ENCODE data around the gene SLC33A1. TPM values are rescaled to one million over a fixed set of nuclear protein-coding genes. Genes with fewer than 3 reads are reported as not detected.

SLC33A1 gene
- total and polyA plus RNA-seq, 10 of the 15 experiments (the other 5 are each of a cell fraction or from before 2014, with no cell fraction given), result 6.4 to 25.2 (median 19.8) TPM

- H3K4me3 ChIP-seq, result peak within 1 kb of the TSS; percentile 85
- peak within 1 kb of the TSS; percentile 96 for H2AFZ ChIP-seq (ENCODE audit: control insufficient read depth, low read depth, low read length)
- in situ Hi-C loops (cut with MboI) (no loop called here), intact Hi-C loops (cut with micrococcal nuclease; ENCODE audit: unreplicated experiment) (loop anchor here (1.0 to 10.0 kb wide), 5 partner anchors 16 to 1294 kb away; partner anchors contain the start of genes C3orf33, CCNL1 and SLC33A1)
- peak within 1 kb of the TSS; percentile 92 for H3K9ac ChIP-seq (ENCODE audit: control insufficient read depth, insufficient read depth, low read length)
- peaks cover 46% of the 10 kb centered on the region for H3K79me2 ChIP-seq (ENCODE audit: control insufficient read depth, insufficient read depth, low read length)
- DNase-seq (ENCODE audit: low read depth, low spot score) (peak; percentile 61), ATAC-seq (peak; percentile 92), FAIRE-seq (peak; percentile 91)
- POLR2A ChIA-PET, result interaction anchor here (0.6 to 4.0 kb wide), 9 partner anchors 12 to 65 kb away, joined by 3 to 22 read pairs (median 4); partner anchors contain the start of genes C3orf33 and SLC33A1
- no peaks in the 10 kb centered on the region for H3K9me3 ChIP-seq (replicated peaks; ENCODE audit: control insufficient read depth, insufficient read depth, low read length)
- SMC1A ChIA-PET (ENCODE audit: uncharacterized antibody, unreplicated experiment), result interaction anchor here (0.8 to 3.7 kb wide), 9 partner anchors 10 to 487 kb away, joined by 3 to 22 read pairs (median 4); partner anchors contain the start of genes C3orf33 and SLC33A1
- RAD21 ChIA-PET (ENCODE audit: unreplicated experiment), result interaction anchor here (0.8 to 4.4 kb wide), 9 partner anchors 10 to 156 kb away, joined by 3 to 48 read pairs (median 4); partner anchors contain the start of genes C3orf33 and SLC33A1
- WGBS (ENCODE audit: insufficient coverage, insufficient replicate concordance, low lambda C conversion rate, missing lambda C conversion rate), result under 1% methylated on average over 68 of the region's 83 CpGs
- peaks cover 2% of the 10 kb centered on the region; the same call in 1 of the 2 replicates for H4K20me1 ChIP-seq (ENCODE audit: control insufficient read depth, insufficient read depth)
- H3K27ac ChIP-seq (ENCODE audit: control insufficient read depth, insufficient read depth), result peak within 1 kb of the TSS; percentile 89
- peak within 1 kb of the TSS; percentile 98 for H3K4me2 ChIP-seq (ENCODE audit: control insufficient read depth, insufficient read depth)
- CTCF ChIA-PET, result interaction anchor here (0.6 to 3.3 kb wide), 13 partner anchors 8 to 119 kb away, joined by 3 to 61 read pairs (median 3); partner anchors contain the start of gene C3orf33
- H3K36me3 ChIP-seq (ENCODE audit: control insufficient read depth in 2 of 2, insufficient read depth in 2 of 2, low read length in 1 of 2), result no peaks in the 10 kb centered on the region; a peak in 1 of 4 replicates
- no TSS peak for BruUV-seq (replicated peaks)
- no peaks in the 10 kb centered on the region for H3K27me3 ChIP-seq (replicated peaks in 1 of 2; ENCODE audit: control insufficient read depth in 2 of 2, insufficient read depth in 2 of 2, low read length in 1 of 2)
- peaks cover 2% of the 10 kb centered on the region for H3K4me1 ChIP-seq (ENCODE audit: control insufficient read depth, insufficient read depth, low read length)
- TF ChIP-seq HSF1 (IDR thresholded peaks at IDR 0.05; ENCODE audit: low read depth, low read length) (no peak), MEF2B (IDR thresholded peaks at IDR 0.05; ENCODE audit: partially characterized antibody, poor library complexity, severe bottlenecking) (no peak), EGR1 (IDR thresholded peaks at IDR 0.05; ENCODE audit: borderline replicate concordance in 1 of 2, low read depth in 2 of 2, low read length in 2 of 2) (peak in 1 of 2 experiments; percentile 39; a peak in 1 of 3 replicates), EED (IDR thresholded peaks at IDR 0.05; ENCODE audit: low read depth) (no peak), NRF1 (conservative IDR thresholded peaks at IDR 0.05; ENCODE audit: low read depth, low read length) (no peak), ETV6 (conservative IDR thresholded peaks at IDR 0.05 in 1 of 2, IDR thresholded peaks at IDR 0.05 in 1 of 2; ENCODE audit: borderline replicate concordance in 1 of 2, low read depth in 1 of 2) (0 out of 4 replicates have a peak, but pooled peaks of 1 of the 2 experiments have one; percentile 52), MTA2 (IDR thresholded peaks at IDR 0.05; ENCODE audit: low read depth) (no peak), NFXL1 (IDR thresholded peaks at IDR 0.05; ENCODE audit: borderline replicate concordance) (no peak), NR2F1 (conservative IDR thresholded peaks at IDR 0.05) (no peak; the same call in 1 of the 2 replicates), SIX5 (IDR thresholded peaks at IDR 0.05; ENCODE audit: low read depth, low read length, severe bottlenecking) (no peak), POLR2A (IDR thresholded peaks at IDR 0.05; ENCODE audit: low read depth, low read length) (peak; percentile 91), BMI1 (IDR thresholded peaks at IDR 0.05; ENCODE audit: borderline replicate concordance) (no peak), PKNOX1 (IDR thresholded peaks at IDR 0.05) (no peak), NBN (IDR thresholded peaks at IDR 0.05) (no peak)
- TF ChIP-seq, protein P1, sequence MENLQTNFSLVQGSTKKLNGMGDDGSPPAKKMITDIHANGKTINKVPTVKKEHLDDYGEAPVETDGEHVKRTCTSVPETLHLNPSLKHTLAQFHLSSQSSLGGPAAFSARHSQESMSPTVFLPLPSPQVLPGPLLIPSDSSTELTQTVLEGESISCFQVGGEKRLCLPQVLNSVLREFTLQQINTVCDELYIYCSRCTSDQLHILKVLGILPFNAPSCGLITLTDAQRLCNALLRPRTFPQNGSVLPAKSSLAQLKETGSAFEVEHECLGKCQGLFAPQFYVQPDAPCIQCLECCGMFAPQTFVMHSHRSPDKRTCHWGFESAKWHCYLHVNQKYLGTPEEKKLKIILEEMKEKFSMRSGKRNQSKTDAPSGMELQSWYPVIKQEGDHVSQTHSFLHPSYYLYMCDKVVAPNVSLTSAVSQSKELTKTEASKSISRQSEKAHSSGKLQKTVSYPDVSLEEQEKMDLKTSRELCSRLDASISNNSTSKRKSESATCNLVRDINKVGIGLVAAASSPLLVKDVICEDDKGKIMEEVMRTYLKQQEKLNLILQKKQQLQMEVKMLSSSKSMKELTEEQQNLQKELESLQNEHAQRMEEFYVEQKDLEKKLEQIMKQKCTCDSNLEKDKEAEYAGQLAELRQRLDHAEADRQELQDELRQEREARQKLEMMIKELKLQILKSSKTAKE (IDR thresholded peaks at IDR 0.05; ENCODE audit: low read depth, poor library complexity, severe bottlenecking), result no peak
These were observed 16.1 kb upstream of the SLC33A1 start, which contains the start of gene GMPS for GRCh38 chr3:155870133-155870944. Gene GMPS, plus strand, starts transcription at chr3:155870650. Its CDS starts 221 bp downstream, at chr3:155870871.

Data from GM12878 (cell line).